Natural killer cell (primary cell): ENCODE results near the gene GPX8. TPM values are rescaled to one million over a fixed set of nuclear protein-coding genes. Genes with fewer than 3 reads are reported as not detected.

Experiments
- ATAC-seq, 3 donors: fragments of 150-1000 bp in 2 of 3; fragments of 200-7000 bp in 1 of 3; cut with Tn5 transposase; 1 replicate in 1 of 3; 2 replicates in 2 of 3; pipeline ENCODE4 v1.10.0; 2021; ENCODE audit warnings: mild to moderate bottlenecking in 2 of 3, moderate library complexity in 2 of 3
- DNase-seq, 2 donors: peaks; one replicate each; pipeline versions ENCODE4 v3.0.0 to v3.0.0-alpha.2; 2013 to 2021; ENCODE audit warnings: mixed read lengths in 1 of 2
- H3K27ac ChIP-seq: one replicate; pipeline ENCODE4 v1.5.1; 2013; ENCODE audit warnings: mild to moderate bottlenecking, low read length
- H3K27me3 ChIP-seq: one replicate; pipeline ENCODE4 v1.6.1; 2013; ENCODE audit warnings: low read length; ENCODE audit not compliant: control insufficient read depth, insufficient read depth
- H3K36me3 ChIP-seq: one replicate; pipeline ENCODE4 v1.6.1; 2013; ENCODE audit warnings: low read length; ENCODE audit not compliant: control insufficient read depth, insufficient read depth
- H3K4me1 ChIP-seq: one replicate; pipeline ENCODE4 v1.6.1; 2013; ENCODE audit warnings: low read length; ENCODE audit not compliant: control insufficient read depth, insufficient read depth
- H3K4me3 ChIP-seq: one replicate; pipeline ENCODE4 v1.5.1; 2013; ENCODE audit warnings: low read length
- H3K9me3 ChIP-seq: one replicate; pipeline ENCODE4 v1.6.1; 2013; ENCODE audit warnings: low read length; ENCODE audit not compliant: control insufficient read depth, insufficient read depth
- H3K27ac Mint-ChIP-seq, 2 donors: one replicate each; pipeline ENCODE4 v1.8.0; 2022; ENCODE audit warnings: mild to moderate bottlenecking in 2 of 2, mixed read lengths in 2 of 2, moderate library complexity in 1 of 2
- H3K27me3 Mint-ChIP-seq, 2 donors: one replicate each; pipeline ENCODE4 v1.8.0; 2022; ENCODE audit warnings: low read depth in 2 of 2, mixed read lengths in 2 of 2
- H3K36me3 Mint-ChIP-seq: one replicate; pipeline ENCODE4 v1.8.0; 2022; ENCODE audit warnings: mixed read lengths
- H3K4me1 Mint-ChIP-seq, 2 donors: one replicate each; pipeline ENCODE4 v1.8.0; 2022; ENCODE audit warnings: mixed read lengths in 2 of 2
- H3K4me3 Mint-ChIP-seq: one replicate; pipeline ENCODE4 v1.8.0; 2022; ENCODE audit warnings: mild to moderate bottlenecking, moderate library complexity, mixed read lengths
- H3K9me3 Mint-ChIP-seq, 2 donors: one replicate each; pipeline ENCODE4 v1.8.0; 2022; ENCODE audit warnings: mixed read lengths in 2 of 2
- WGBS: methylation state at CpG from one replicate; pipeline ENCODE4 v1.1.7; 2013; ENCODE audit warnings: missing lambda C conversion rate; ENCODE audit not compliant: insufficient coverage; 5-methylcytosine and 5-hydroxymethylcytosine counted together
- intact Hi-C: fragments of 100-400 bp; cut with micrococcal nuclease; formaldehyde crosslinking; loops from one replicate; pipeline ENCODE4 v1.14.2; 2022
- total RNA-seq, 4 donors: library from RNA; stranded (reverse); fragments of 120-200 nt in 1 of 4; gene quantifications; one replicate each; pipeline versions ENCODE4 v1.2.3 to v1.2.4, GENCODE V29; 2013 to 2022
- TF ChIP-seq, protein P1 (sequence below): fragments of 200-600 bp; IDR thresholded peaks from one replicate; pipeline ENCODE4 v1.8.0; 2022; ENCODE audit warnings: antibody characterized with exemption

GPX8 gene
- total RNA-seq, 3 donors from 2014 or later (not counting 1 experiment from before 2014, with no cell fraction given) = not detected

DNA sequence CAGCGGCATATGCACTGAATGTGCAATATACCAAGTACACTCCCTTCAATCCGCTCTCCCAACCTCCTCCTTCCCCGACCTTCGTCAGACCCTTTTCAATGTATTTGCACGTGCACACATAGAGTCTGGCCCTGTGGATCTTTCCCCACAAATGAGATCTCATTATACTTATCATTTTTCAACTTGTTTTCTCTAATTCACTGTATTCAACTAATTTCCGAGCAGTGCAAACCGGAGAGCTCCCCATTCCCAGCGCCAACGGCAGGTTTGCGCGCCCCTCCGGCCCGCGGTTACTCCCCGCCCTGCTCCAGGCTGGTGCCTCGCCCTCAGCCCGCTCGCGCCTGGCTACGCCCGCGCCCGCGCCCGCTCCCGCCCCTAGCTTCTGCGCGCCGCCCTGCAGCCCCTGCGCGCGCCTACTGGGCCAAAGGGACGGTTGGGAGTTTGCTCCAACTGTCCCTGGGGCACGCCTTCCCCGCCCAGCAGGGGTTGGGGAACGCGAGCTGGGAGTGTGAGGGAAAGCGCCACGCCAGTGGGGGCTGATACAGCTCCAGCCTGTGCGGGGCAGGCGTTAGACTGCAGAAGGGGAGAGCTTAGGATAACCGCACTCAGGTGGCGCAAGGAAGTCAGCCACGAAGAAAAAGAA lies 16.3 kb downstream of the GPX8 start:
- 1% methylated on average over 44 of the region's 44 CpGs for WGBS
- H3K36me3 ChIP-seq = no peaks in the 10 kb centered on the region
- Mint-ChIP-seq H3K27ac (no peak overlapping the region), H3K27me3 (peaks cover 56 to 66% of the 10 kb centered on the region in 2 donors), H3K4me1 (peaks cover 26 to 36% of the 10 kb centered on the region in 2 donors), H3K9me3 (no peaks in the 10 kb centered on the region), H3K36me3 (no peaks in the 10 kb centered on the region), H3K4me3 (peak overlapping the region; percentile 65)
- ATAC-seq = no peak
- no peak overlapping the region for H3K27ac ChIP-seq
- DNase-seq = peak; percentile 27 to 45
- peaks cover 74% of the 10 kb centered on the region for H3K27me3 ChIP-seq
- no peak overlapping the region for H3K4me3 ChIP-seq
- TF ChIP-seq, protein P1, sequence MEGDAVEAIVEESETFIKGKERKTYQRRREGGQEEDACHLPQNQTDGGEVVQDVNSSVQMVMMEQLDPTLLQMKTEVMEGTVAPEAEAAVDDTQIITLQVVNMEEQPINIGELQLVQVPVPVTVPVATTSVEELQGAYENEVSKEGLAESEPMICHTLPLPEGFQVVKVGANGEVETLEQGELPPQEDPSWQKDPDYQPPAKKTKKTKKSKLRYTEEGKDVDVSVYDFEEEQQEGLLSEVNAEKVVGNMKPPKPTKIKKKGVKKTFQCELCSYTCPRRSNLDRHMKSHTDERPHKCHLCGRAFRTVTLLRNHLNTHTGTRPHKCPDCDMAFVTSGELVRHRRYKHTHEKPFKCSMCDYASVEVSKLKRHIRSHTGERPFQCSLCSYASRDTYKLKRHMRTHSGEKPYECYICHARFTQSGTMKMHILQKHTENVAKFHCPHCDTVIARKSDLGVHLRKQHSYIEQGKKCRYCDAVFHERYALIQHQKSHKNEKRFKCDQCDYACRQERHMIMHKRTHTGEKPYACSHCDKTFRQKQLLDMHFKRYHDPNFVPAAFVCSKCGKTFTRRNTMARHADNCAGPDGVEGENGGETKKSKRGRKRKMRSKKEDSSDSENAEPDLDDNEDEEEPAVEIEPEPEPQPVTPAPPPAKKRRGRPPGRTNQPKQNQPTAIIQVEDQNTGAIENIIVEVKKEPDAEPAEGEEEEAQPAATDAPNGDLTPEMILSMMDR = no peak
- peaks cover 3% of the 10 kb centered on the region for H3K9me3 ChIP-seq
- peaks cover 30% of the 10 kb centered on the region for H3K4me1 ChIP-seq
- intact Hi-C loops = loop anchor here (10.0 kb wide), 2 partner anchors 359 to 861 kb away; partner anchors contain the start of genes ARL15 and PLPP1

DNA sequence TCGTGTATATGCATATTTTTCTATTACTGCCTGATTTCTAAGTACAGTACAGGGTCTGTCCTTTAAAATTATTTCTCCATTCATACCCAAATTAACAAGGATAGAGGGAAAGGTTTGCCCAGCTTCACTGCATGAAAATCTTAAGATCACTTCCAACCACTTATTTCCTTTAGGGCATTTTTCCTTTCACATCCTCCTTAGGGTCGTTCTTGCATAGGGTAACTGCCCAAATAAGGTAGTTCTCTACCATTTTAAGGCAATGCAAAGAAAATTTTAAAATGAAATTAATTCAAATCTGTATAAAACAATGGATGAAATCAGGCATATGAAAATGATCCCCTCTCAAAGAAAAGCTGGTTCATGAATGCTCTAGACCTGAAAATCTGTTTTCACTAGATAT lies 17.1 kb downstream of the GPX8 start:
- intact Hi-C loops = loop anchor here (10.0 kb wide), 2 partner anchors 358 to 862 kb away; partner anchors contain the start of genes ARL15 and PLPP1
- Histone ChIP-seq H3K36me3 (no peaks in the 10 kb centered on the region), H3K9me3 (peaks cover 3% of the 10 kb centered on the region), H3K27me3 (peaks cover 77% of the 10 kb centered on the region), H3K4me1 (peaks cover 29% of the 10 kb centered on the region), H3K27ac (no peak overlapping the region), H3K4me3 (no peak overlapping the region)
- no peaks in the 10 kb centered on the region for H3K9me3 Mint-ChIP-seq
- TF ChIP-seq, protein P1 = no peak
- DNase-seq (no peak), ATAC-seq (no peak)
- H3K4me3 Mint-ChIP-seq = no peak overlapping the region
- 0% methylated on average over 1 of the region's 2 CpGs for whole genome bisulfite sequencing
- no peak overlapping the region for H3K27ac Mint-ChIP-seq
- H3K4me1 Mint-ChIP-seq = peaks cover 24 to 34% of the 10 kb centered on the region in 2 donors
- no peaks in the 10 kb centered on the region for H3K36me3 Mint-ChIP-seq
- H3K27me3 Mint-ChIP-seq = peaks cover 61 to 74% of the 10 kb centered on the region in 2 donors

DNA sequence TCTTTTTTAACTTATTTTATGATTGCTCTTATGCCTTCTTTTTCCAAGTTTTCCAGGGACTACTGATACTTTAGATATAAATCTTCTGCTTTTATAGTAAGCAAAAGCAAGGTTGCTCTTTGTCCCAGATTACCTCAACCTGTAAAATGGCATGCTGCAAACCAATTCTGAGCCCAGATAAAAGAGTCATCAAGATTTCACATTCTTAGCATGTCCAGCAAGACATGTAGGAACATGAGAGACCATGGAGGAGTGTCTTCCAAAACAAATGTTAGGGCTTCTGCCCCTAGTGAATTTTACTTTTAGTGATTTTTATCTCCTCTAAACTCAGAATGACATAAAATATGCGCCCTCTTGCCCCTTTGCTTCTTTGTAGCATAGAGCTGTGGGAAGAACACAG lies 20.0 kb downstream of the GPX8 start:
- no peaks in the 10 kb centered on the region for H3K36me3 Mint-ChIP-seq
- H3K4me1 Mint-ChIP-seq = peaks cover 9 to 16% of the 10 kb centered on the region in 2 donors
- Histone ChIP-seq H3K9me3 (peaks cover 2% of the 10 kb centered on the region), H3K4me3 (no peak overlapping the region), H3K36me3 (no peaks in the 10 kb centered on the region), H3K27ac (no peak overlapping the region), H3K27me3 (peaks cover 56% of the 10 kb centered on the region), H3K4me1 (peaks cover 12% of the 10 kb centered on the region)
- H3K4me3 Mint-ChIP-seq = no peak overlapping the region
- H3K27me3 Mint-ChIP-seq = peaks cover 54 to 80% of the 10 kb centered on the region in 2 donors
- intact Hi-C loops = no loop called here
- no peaks in the 10 kb centered on the region for H3K9me3 Mint-ChIP-seq
- 57% methylated on average over 1 of the region's 1 CpG for WGBS
- H3K27ac Mint-ChIP-seq = no peak overlapping the region
- no peak for ATAC-seq
- DNase-seq = no peak
- TF ChIP-seq, protein P1 = no peak

DNA sequence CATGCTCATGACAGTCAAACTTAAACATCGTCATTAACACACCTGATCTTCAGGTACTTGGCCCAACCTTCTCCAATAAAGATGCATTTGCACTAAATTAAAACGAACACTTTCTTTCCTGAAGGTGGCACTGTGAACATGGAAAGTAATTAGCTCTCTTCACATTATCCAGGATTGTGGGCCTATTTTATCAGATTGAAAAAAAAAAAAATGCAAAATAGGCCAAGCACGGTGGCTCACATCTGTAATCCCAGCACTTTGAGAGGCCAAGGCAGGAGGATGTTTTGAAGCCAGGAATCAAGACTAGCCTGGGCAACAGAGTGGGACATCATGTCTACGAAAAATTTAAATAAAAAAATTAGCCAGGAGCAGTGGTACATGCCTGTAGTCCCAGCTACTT lies 27.4 kb downstream of the GPX8 start:
- H3K4me3 Mint-ChIP-seq = no peak overlapping the region
- Histone ChIP-seq H3K27ac (no peak overlapping the region), H3K36me3 (no peaks in the 10 kb centered on the region), H3K9me3 (peaks cover 2% of the 10 kb centered on the region), H3K4me1 (no peaks in the 10 kb centered on the region), H3K4me3 (no peak overlapping the region), H3K27me3 (peaks cover 26% of the 10 kb centered on the region)
- no peak for DNase-seq
- H3K4me1 Mint-ChIP-seq = no peaks in the 10 kb centered on the region
- H3K36me3 Mint-ChIP-seq = no peaks in the 10 kb centered on the region
- no peaks in the 10 kb centered on the region for H3K9me3 Mint-ChIP-seq
- TF ChIP-seq, protein P1 = no peak
- ATAC-seq = no peak
- WGBS = 43% methylated on average over 4 of the region's 4 CpGs
- intact Hi-C loops = no loop called here
- H3K27ac Mint-ChIP-seq = no peak overlapping the region
- H3K27me3 Mint-ChIP-seq = peaks cover 39 to 67% of the 10 kb centered on the region in 2 donors
